GM21526 (cell line): ENCODE data around the gene SS18.

ENCODE experiments used
- ATAC-seq: cut with Tn5 transposase; IDR thresholded peaks from one replicate; pipeline ENCODE4 v1.9.1; 2021; ENCODE audit warnings: moderate library complexity; ENCODE audit not compliant: unreplicated experiment, low FRiP score

Gene SS18

GRCh38 chr18:26074246-26074645 lies 16.2 kb downstream of the SS18 start:
- no peak for ATAC-seq

GRCh38 chr18:26073758-26074157 lies 16.7 kb downstream of the SS18 start:
- ATAC-seq = no peak

GRCh38 chr18:26071725-26072124 lies 18.7 kb downstream of the SS18 start:
- no peak for ATAC-seq

GRCh38 chr18:26071020-26071419 lies 19.4 kb downstream of the SS18 start:
- ATAC-seq = no peak

- ATAC-seq = no peak
These were observed 31.1 kb downstream of the SS18 start for GRCh38 chr18:26059357-26059756.

GRCh38 chr18:26057344-26057773 lies 33.1 kb downstream of the SS18 start:
- no peak for ATAC-seq

- ATAC-seq = no peak
These were observed 34.1 kb downstream of the SS18 start for GRCh38 chr18:26056291-26056690.

GRCh38 chr18:26052505-26052904 lies 37.9 kb downstream of the SS18 start:
- no peak for ATAC-seq

- ATAC-seq = no peak
These were observed 38.6 kb downstream of the SS18 start for GRCh38 chr18:26051843-26052242.

- no peak for ATAC-seq
These were observed 43.9 kb downstream of the SS18 start for GRCh38 chr18:26046419-26047077.

GRCh38 chr18:26044807-26045206 lies 45.6 kb downstream of the SS18 start:
- ATAC-seq = no peak

GRCh38 chr18:26040051-26040656 lies 50.3 kb downstream of the SS18 start:
- no peak for ATAC-seq

- ATAC-seq = no peak
These were observed 51.2 kb downstream of the SS18 start for GRCh38 chr18:26039203-26039602.

- no peak for ATAC-seq
These were observed 53.8 kb downstream of the SS18 start for GRCh38 chr18:26036635-26037034.

GRCh38 chr18:26034850-26035497 lies 55.4 kb downstream of the SS18 start:
- ATAC-seq = no peak

- no peak for ATAC-seq
These were observed 67.8 kb downstream of the SS18 start for GRCh38 chr18:26022585-26022984.

- no peak for ATAC-seq
These were observed 69.2 kb downstream of the SS18 start for GRCh38 chr18:26021061-26021754.

GRCh38 chr18:26017929-26018328 lies 72.5 kb downstream of the SS18 start:
- ATAC-seq = no peak

GRCh38 chr18:26014462-26014861 lies 76.0 kb downstream of the SS18 start:
- no peak for ATAC-seq

GRCh38 chr18:26008619-26009018 lies 81.8 kb downstream of the SS18 start:
- ATAC-seq = no peak

GRCh38 chr18:26008096-26008495 lies 82.3 kb downstream of the SS18 start:
- no peak for ATAC-seq
